Neural cell (in vitro differentiated cells): ENCODE results near the gene EPHB4. TPM values are rescaled to one million over a fixed set of nuclear protein-coding genes. Genes with fewer than 3 reads are reported as not detected.

ENCODE experiments used
- H2AFZ ChIP-seq: fragments of 200-600, 300-800 bp; sonication (generic), shearing (Covaris generic); 2 replicates; pipeline ENCODE4 v1.6.0; 2014; ENCODE audit warnings: low read depth, mild to moderate bottlenecking, antibody characterized with exemption, low read length, moderate library complexity
- H3F3A ChIP-seq: fragments of 200-600 bp; shearing (Covaris generic); 2 replicates; pipeline ENCODE4 v1.6.1; 2016; ENCODE audit warnings: mild to moderate bottlenecking, moderate library complexity, mixed read lengths, antibody characterized with exemption, low read length; ENCODE audit not compliant: insufficient read depth, poor library complexity, severe bottlenecking
- H3K27ac ChIP-seq: fragments of 200-600, 300-800 bp; sonication (generic), shearing (Covaris generic); 2 replicates; pipeline ENCODE4 v1.5.1; 2014; ENCODE audit warnings: mild to moderate bottlenecking, low read length, moderate library complexity
- H3K27me3 ChIP-seq: fragments of 300-800, 200-600 bp; sonication (generic), shearing (Covaris generic); 2 replicates; pipeline ENCODE4 v1.6.0; 2014; ENCODE audit warnings: mild to moderate bottlenecking, low read depth, low read length, moderate library complexity; ENCODE audit not compliant: insufficient read depth
- H3K36me3 ChIP-seq: fragments of 300-800, 200-600 bp; sonication (generic), shearing (Covaris generic); 2 replicates; pipeline ENCODE4 v1.5.1; 2014; ENCODE audit warnings: mild to moderate bottlenecking, antibody characterized with exemption, low read length, moderate library complexity; ENCODE audit not compliant: insufficient read depth
- H3K4me2 ChIP-seq: fragments of 300-800, 200-600 bp; sonication (generic), shearing (Covaris generic); 2 replicates; pipeline ENCODE4 v1.6.0; 2014; ENCODE audit warnings: mild to moderate bottlenecking, low read length
- H3K4me3 ChIP-seq: fragments of 300-800, 200-600 bp; sonication (generic), shearing (Covaris generic); 2 replicates; pipeline ENCODE4 v1.5.1; 2014; ENCODE audit warnings: mild to moderate bottlenecking, low read length, moderate library complexity
- H3K79me2 ChIP-seq: fragments of 200-600 bp; shearing (Covaris generic); replicated peaks from 2 replicates; pipeline ENCODE4 v1.6.0; 2014; ENCODE audit warnings: mild to moderate bottlenecking, low read length, moderate library complexity; ENCODE audit not compliant: insufficient read depth
- H3K9ac ChIP-seq: fragments of 300-800, 200-600 bp; sonication (generic), shearing (Covaris generic); 2 replicates; pipeline ENCODE4 v1.6.1; 2016; ENCODE audit warnings: mild to moderate bottlenecking, low read length, mixed read lengths
- H3K9me2 ChIP-seq: fragments of 200-600 bp; shearing (Covaris generic); 2 replicates; pipeline ENCODE4 v1.6.1; 2016; ENCODE audit warnings: mild to moderate bottlenecking, low read length, mixed read lengths; ENCODE audit not compliant: insufficient read depth
- H3K9me3 ChIP-seq: fragments of 200-600, 300-800 bp; sonication (generic), shearing (Covaris generic); 2 replicates; pipeline ENCODE4 v1.6.1; 2016; ENCODE audit warnings: mild to moderate bottlenecking, mixed run types, low read length, moderate library complexity, mixed read lengths
- H4K20me1 ChIP-seq: fragments of 200-600 bp; shearing (Covaris generic); 2 replicates; pipeline ENCODE4 v1.6.1; 2016; ENCODE audit warnings: mild to moderate bottlenecking, mixed run types; ENCODE audit not compliant: insufficient read depth
- CTCF ChIP-seq: fragments of 450-650 bp; IDR thresholded peaks from 2 replicates; pipeline ENCODE4 v1.5.1; 2014; ENCODE audit warnings: antibody characterized with exemption, mild to moderate bottlenecking, moderate library complexity; ENCODE audit not compliant: poor library complexity, severe bottlenecking
- EP300 ChIP-seq: fragments of 450-650 bp; conservative IDR thresholded peaks from 2 replicates; pipeline ENCODE4 v1.6.1; 2014; ENCODE audit warnings: antibody characterized with exemption, mild to moderate bottlenecking, moderate library complexity; ENCODE audit not compliant: poor library complexity, severe bottlenecking
- EZH2 ChIP-seq: fragments of 200-600, 300-800 bp; shearing (Covaris generic), sonication (generic); IDR thresholded peaks from 2 replicates; pipeline ENCODE4 v1.6.1; 2014; ENCODE audit warnings: antibody characterized with exemption, low read length, borderline replicate concordance, mild to moderate bottlenecking; ENCODE audit not compliant: insufficient read depth, poor library complexity, severe bottlenecking
- MXI1 ChIP-seq: fragments of 450-650 bp; conservative IDR thresholded peaks from 2 replicates; pipeline ENCODE4 v1.6.1; 2014; ENCODE audit warnings: antibody characterized with exemption, mild to moderate bottlenecking; ENCODE audit not compliant: poor library complexity, severe bottlenecking
- POLR2AphosphoS5 ChIP-seq: IDR thresholded peaks from 2 replicates; pipeline ENCODE4 v1.6.1; 2012
- RAD21 ChIP-seq: fragments of 450-650 bp; conservative IDR thresholded peaks from 2 replicates; pipeline ENCODE4 v1.6.1; 2014; ENCODE audit warnings: antibody characterized with exemption, mild to moderate bottlenecking, moderate library complexity
- REST ChIP-seq: IDR thresholded peaks from 2 replicates; pipeline ENCODE4 v1.6.1; 2012; ENCODE audit warnings: borderline replicate concordance
- SMC3 ChIP-seq: fragments of 450-650 bp; conservative IDR thresholded peaks from 2 replicates; pipeline ENCODE4 v1.6.1; 2014; ENCODE audit warnings: antibody characterized with exemption, mild to moderate bottlenecking, moderate library complexity; ENCODE audit not compliant: poor library complexity
- TAF1 ChIP-seq: IDR thresholded peaks from 2 replicates; pipeline ENCODE4 v1.6.1; 2012; ENCODE audit warnings: low read depth
- polyA plus RNA-seq: library from polyadenylated mRNA; depleted of rRNA; stranded (reverse); fragments of >200 nt; gene quantifications from 2 replicates; pipeline ENCODE4 v1.2.3, GENCODE V29; 2014

EPHB4 gene
- polyA plus RNA-seq, 1 donor from 2014 or later: 0.92 TPM

GRCh38 chr7:100783804-100784203, 43.5 kb downstream of the EPHB4 start:
- no peak overlapping the region for H3K9ac ChIP-seq
- no peaks in the 10 kb centered on the region for H3K79me2 ChIP-seq
- TF ChIP-seq RAD21 (no peak), EZH2 (no peak), TAF1 (no peak), SMC3 (no peak), REST (no peak), CTCF (no peak), EP300 (no peak), MXI1 (no peak)
- H3K27ac ChIP-seq: no peak overlapping the region
- no peak overlapping the region for H2AFZ ChIP-seq
- no peaks in the 10 kb centered on the region for H4K20me1 ChIP-seq
- H3K4me2 ChIP-seq: no peak overlapping the region
- H3K9me3 ChIP-seq: no peaks in the 10 kb centered on the region
- no peaks in the 10 kb centered on the region for H3K27me3 ChIP-seq
- H3F3A ChIP-seq: no peaks in the 10 kb centered on the region
- H3K36me3 ChIP-seq: no peaks in the 10 kb centered on the region
- no peaks in the 10 kb centered on the region for H3K9me2 ChIP-seq
- H3K4me3 ChIP-seq: no peak overlapping the region

GRCh38 chr7:100781255-100781654, 46.1 kb downstream of the EPHB4 start:
- H3F3A ChIP-seq: no peaks in the 10 kb centered on the region
- no peaks in the 10 kb centered on the region for H3K9me3 ChIP-seq
- H3K27me3 ChIP-seq: no peaks in the 10 kb centered on the region
- H3K27ac ChIP-seq: no peak overlapping the region
- no peak overlapping the region for H2AFZ ChIP-seq
- H3K79me2 ChIP-seq: no peaks in the 10 kb centered on the region
- no peaks in the 10 kb centered on the region for H4K20me1 ChIP-seq
- TF ChIP-seq POLR2AphosphoS5 (no peak), TAF1 (no peak), MXI1 (no peak), EZH2 (no peak), REST (no peak)
- no peak overlapping the region for H3K4me2 ChIP-seq
- H3K9ac ChIP-seq: no peak overlapping the region
- H3K9me2 ChIP-seq: no peaks in the 10 kb centered on the region
- H3K36me3 ChIP-seq: no peaks in the 10 kb centered on the region
- no peak overlapping the region for H3K4me3 ChIP-seq
